ENCODE results near the gene ZNF609.

Gene ZNF609

GRCh38 chr15:64519897-64520296 is 59.5 kb downstream of the ZNF609 start:
- FAIRE-seq (peak; percentile 16), DNase-seq (ENCODE audit: insufficient read length, low spot score) (no peak)
- TF ChIP-seq CTCF (IDR thresholded peaks at IDR 0.05; ENCODE audit: insufficient read depth, missing control alignments), result peak; percentile 22

GRCh38 chr15:64521201-64521600 is 60.8 kb downstream of the ZNF609 start:
- TF ChIP-seq CTCF (IDR thresholded peaks at IDR 0.05; ENCODE audit: insufficient read depth, missing control alignments), result no peak
- FAIRE-seq (no peak), DNase-seq (ENCODE audit: insufficient read length, low spot score) (no peak)

- FAIRE-seq, result peak; percentile 72
- no peak for TF ChIP-seq CTCF (IDR thresholded peaks at IDR 0.05; ENCODE audit: insufficient read depth, missing control alignments)
- no peak for DNase-seq (ENCODE audit: insufficient read length, low spot score)
Measured at GRCh38 chr15:64521726-64522164, 61.4 kb downstream of the ZNF609 start.

GRCh38 chr15:64522226-64522823 is 61.9 kb downstream of the ZNF609 start:
- no peak for FAIRE-seq
- TF ChIP-seq CTCF (IDR thresholded peaks at IDR 0.05; ENCODE audit: insufficient read depth, missing control alignments), result no peak
- DNase-seq (ENCODE audit: insufficient read length, low spot score), result no peak

- DNase-seq (ENCODE audit: insufficient read length, low spot score), result no peak
- no peak for FAIRE-seq
- no peak for TF ChIP-seq CTCF (IDR thresholded peaks at IDR 0.05; ENCODE audit: insufficient read depth, missing control alignments)
Measured at GRCh38 chr15:64523240-64523639, 62.9 kb downstream of the ZNF609 start.

- FAIRE-seq (no peak), DNase-seq (ENCODE audit: insufficient read length, low spot score) (no peak)
- no peak for TF ChIP-seq CTCF (IDR thresholded peaks at IDR 0.05; ENCODE audit: insufficient read depth, missing control alignments)
Measured at GRCh38 chr15:64524778-64525177, 64.4 kb downstream of the ZNF609 start.

GRCh38 chr15:64525828-64526530 is 65.6 kb downstream of the ZNF609 start:
- DNase-seq (ENCODE audit: insufficient read length, low spot score), result no peak
- no peak for TF ChIP-seq CTCF (IDR thresholded peaks at IDR 0.05; ENCODE audit: insufficient read depth, missing control alignments)
- FAIRE-seq, result no peak
